ENCODE data around the gene GPR155.

GRCh38 chr2:174529916-174530315 is 43.1 kb upstream of the GPR155 start:
- TF ChIP-seq, protein P1, sequence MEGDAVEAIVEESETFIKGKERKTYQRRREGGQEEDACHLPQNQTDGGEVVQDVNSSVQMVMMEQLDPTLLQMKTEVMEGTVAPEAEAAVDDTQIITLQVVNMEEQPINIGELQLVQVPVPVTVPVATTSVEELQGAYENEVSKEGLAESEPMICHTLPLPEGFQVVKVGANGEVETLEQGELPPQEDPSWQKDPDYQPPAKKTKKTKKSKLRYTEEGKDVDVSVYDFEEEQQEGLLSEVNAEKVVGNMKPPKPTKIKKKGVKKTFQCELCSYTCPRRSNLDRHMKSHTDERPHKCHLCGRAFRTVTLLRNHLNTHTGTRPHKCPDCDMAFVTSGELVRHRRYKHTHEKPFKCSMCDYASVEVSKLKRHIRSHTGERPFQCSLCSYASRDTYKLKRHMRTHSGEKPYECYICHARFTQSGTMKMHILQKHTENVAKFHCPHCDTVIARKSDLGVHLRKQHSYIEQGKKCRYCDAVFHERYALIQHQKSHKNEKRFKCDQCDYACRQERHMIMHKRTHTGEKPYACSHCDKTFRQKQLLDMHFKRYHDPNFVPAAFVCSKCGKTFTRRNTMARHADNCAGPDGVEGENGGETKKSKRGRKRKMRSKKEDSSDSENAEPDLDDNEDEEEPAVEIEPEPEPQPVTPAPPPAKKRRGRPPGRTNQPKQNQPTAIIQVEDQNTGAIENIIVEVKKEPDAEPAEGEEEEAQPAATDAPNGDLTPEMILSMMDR (IDR thresholded peaks at IDR 0.05), result no peak
- TF ChIP-seq POLR2A (IDR thresholded peaks at IDR 0.05) (no peak), POLR2AphosphoS5 (IDR thresholded peaks at IDR 0.05) (no peak)

Data from transverse colon (tissue), 4 donors.